ENCODE measurements around the gene PUSL1. TPM values are rescaled to one million over a fixed set of nuclear protein-coding genes. Genes with fewer than 3 reads are reported as not detected.

Gene PUSL1, protein sequence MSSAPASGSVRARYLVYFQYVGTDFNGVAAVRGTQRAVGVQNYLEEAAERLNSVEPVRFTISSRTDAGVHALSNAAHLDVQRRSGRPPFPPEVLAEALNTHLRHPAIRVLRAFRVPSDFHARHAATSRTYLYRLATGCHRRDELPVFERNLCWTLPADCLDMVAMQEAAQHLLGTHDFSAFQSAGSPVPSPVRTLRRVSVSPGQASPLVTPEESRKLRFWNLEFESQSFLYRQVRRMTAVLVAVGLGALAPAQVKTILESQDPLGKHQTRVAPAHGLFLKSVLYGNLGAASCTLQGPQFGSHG
- 15.1 TPM for total RNA-seq

DNA sequence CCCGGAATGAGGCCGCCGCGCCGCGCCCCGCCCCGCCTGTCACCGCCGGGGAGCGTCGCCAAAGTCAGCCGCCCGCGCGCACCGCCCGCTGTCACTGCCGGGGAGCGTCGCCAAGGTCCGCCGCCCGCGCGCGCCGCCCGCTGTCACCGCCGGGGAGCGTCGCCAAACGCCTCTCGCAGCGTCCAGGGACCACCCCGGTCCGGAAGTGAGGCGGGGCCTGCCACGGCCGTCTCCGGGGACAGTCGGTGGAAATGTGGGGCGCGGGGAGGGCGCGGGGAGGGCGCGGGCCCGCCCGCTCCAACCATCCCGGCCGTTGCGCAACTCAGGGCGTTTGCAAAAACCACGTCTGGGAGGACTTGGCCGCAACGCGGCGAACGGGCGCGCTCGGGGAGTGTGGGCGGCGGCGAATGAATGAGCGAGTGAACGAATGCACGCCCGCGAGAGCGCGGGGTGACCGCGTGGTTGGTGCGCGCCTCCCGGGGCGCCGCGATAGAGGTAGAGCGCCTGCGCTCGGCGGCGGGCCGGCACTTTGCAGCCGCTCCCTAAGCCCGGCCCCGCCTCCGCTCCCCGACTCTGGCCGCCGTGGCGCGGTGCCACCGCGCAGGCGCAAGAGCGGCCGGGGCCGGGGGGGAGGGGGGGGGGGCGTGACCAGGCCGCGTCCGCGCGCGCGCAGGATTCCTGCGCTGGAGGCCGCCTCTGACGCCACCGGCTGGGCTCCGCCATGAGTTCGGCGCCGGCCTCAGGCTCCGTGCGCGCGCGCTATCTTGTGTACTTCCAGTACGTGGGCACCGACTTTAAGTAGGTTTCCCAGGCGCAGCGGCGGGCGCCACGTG is at the start of gene PUSL1, which contains the start of gene ACAP3:
PUSL1 (plus strand) TSS at position 675 of the 833 bp plus-strand sequence; CDS start at position 722, 47 bp downstream.
ACAP3 (minus strand) TSS at position 8 of the 833 bp plus-strand sequence. CDS start 115 bp downstream, outside the sequence.
- DNase-seq: peak; percentile 96

GRCh38 chr1:1259119-1259488 is 49.3 kb upstream of the PUSL1 start:
- DNase-seq: no peak

GRCh38 chr1:1259540-1259939 is 48.9 kb upstream of the PUSL1 start:
- no peak for DNase-seq

- DNase-seq: no peak
Observed at GRCh38 chr1:1259951-1260600, 48.3 kb upstream of the PUSL1 start.

DNA sequence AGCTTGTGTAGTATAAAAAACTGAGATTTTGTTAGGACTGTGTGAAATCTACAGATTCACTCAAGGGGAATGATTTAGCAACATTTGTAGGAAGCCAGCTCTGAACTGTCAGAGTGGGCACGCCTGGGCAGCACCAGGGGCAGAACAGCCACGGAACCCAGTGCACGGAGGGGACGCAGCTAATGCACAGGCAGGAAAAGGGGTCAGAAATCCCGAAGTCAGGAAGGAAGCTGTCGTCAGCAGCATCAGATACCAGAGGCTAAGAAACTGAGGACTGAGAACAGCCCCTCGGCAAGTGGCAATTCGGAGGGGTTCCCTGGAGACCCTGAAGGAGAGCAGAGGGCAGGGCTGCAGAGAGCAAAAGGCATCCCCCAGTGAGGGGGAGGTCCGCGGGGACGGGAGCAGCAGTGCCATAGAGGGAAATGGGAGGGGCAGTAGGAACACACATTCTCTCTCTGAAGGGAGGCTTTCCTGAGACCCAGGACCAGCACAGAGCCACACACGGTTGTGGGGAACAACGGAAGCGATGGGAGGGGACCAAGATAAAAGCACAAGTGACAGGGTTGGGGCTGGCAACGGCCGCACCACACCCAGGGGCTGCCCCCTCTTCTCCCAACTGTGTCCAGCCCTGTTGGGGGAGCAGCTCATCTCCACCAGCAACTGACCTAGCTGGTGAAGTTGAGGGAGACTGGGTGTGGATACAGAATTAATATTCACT is 47.4 kb upstream of the PUSL1 start:
- DNase-seq: no peak

DNA sequence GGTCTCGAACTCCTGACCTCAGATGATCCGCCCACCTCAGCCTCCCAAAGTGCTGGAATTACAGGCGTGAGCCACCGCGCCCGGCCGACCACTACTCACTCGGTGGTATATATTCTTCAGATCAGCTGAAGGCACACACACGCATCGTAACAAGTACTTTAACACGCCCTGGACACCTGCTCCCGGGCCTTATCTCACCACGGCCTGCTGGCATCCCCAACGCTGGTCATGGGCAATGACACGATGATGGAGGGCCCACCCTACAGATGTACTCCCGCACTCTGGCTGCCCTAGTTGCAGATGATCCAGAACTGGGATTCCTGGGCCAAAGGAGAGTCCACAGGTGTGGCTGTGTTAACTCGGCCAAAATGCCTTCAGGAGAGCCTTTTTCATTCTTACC is 46.3 kb upstream of the PUSL1 start:
- DNase-seq: no peak

GRCh38 chr1:1262758-1263157 is 45.6 kb upstream of the PUSL1 start:
- no peak for DNase-seq

- no peak for DNase-seq
Observed at GRCh38 chr1:1264026-1264425, 44.4 kb upstream of the PUSL1 start.

- no peak for DNase-seq
Observed at GRCh38 chr1:1264868-1265272, 43.5 kb upstream of the PUSL1 start.

- DNase-seq: no peak
Observed at GRCh38 chr1:1267488-1268283, 40.7 kb upstream of the PUSL1 start.

DNA sequence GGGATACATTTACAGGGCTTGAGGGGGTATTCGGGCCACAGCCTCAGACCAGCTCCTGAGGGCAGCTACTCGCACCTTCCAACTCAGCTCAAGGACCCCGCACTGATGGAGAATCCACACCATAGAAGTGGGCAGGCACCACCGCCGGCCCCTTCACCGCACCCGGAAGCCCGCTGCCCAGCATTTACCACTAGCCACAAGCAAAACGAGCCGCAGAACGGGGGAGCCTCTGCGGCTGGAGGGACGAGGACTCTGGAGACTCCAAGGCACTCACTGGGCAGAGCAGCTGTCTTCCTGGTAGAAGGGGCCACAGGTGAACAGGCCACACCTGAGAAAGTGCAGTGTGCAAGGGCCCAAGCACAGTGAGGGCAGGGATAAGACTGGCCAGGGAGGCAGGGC is 40.1 kb upstream of the PUSL1 start:
- no peak for DNase-seq

- DNase-seq: no peak
Observed at GRCh38 chr1:1270813-1271212, 37.6 kb upstream of the PUSL1 start.

DNA sequence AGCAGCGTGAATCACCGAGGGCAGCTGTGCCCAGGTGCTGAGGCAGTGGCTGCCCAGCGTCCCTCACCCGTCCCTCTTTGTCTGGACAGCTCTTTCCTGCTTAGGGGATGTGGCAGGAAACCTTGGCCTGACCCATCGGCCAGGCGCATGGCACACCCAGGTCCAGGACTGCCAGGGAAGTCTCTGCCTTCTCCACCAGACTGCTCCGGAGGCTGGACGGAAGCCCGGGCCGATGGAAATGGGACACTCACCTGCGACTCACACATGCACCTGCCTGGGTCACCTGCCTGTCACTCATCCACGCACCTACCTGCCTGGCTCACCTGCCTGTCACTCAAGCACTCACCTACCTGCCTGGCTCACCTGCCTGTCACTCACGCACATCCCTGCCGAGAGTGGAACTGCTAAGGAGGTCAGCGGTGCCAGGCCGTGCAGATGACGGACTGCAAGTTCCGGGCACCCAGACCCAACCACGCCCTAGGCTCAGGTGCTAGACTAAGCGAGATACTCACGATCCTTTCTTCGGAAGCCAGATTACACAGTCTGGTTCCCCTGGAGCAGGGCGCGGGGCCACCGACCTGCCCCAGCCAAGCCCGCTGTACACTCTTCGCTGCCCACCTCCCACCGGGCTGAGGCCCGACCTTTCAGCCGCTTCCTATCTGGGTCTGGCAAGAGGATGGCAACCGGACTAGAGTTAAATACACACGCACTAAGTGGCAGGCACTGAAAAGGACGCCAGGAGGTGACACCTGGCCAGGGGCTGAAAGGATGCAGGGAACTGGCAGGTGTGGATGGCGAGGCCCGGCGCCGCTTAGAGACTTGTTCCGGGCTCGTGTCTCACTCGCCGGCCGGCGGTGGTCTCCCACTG is 35.8 kb upstream of the PUSL1 start:
- no peak for DNase-seq

GRCh38 chr1:1273209-1273511 is 35.2 kb upstream of the PUSL1 start:
- no peak for DNase-seq

DNA sequence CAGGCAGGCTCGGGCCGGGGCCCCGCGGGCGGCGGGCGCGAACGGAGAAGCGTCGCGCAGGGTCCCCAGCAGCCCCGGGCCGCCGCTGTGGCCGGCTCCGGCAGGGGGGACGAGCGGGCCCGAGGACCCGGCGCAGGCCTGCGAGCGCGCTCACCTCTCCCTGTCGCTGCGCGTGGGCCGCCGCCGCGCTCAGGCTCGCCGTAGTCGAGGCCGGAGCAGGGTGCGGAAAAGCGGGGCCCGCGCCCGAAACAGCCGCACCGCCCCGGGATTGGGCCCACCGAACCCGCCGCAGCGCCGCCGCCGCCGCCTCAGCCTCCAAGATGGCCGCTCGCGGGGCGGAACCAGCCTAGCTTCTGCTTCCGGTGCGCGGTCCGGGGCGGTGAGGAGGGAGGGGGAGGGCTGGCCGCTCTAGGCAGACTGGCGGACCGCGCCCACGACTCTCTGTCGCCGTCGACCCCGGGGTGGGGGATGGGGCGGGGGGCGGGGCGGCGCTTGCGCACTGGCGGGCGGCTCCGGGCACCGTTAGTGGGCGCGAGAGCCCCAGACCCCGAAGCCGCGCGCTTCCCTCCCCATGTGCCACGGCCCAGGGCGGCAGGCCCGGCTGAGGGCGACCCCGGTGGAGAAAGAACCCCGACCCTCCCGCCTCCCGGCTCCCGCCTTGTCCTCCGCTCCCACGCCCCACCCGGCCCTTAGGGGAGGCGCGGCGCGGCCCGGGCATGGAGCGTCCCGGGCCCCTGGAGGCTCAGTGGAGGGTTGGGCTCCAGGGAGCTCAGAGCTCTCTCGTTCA is 34.7 kb upstream of the PUSL1 start, which contains the start of gene UBE2J2:
UBE2J2 (minus strand) TSS at position 343 of the 787 bp plus-strand sequence. CDS start 5,862 bp downstream, outside the sequence.
- DNase-seq: peak; percentile 97

GRCh38 chr1:1274299-1274930 is 34.0 kb upstream of the PUSL1 start:
- DNase-seq: no peak

GRCh38 chr1:1274931-1275431 is 33.4 kb upstream of the PUSL1 start:
- DNase-seq: no peak

GRCh38 chr1:1275836-1276235 is 32.6 kb upstream of the PUSL1 start:
- no peak for DNase-seq

DNA sequence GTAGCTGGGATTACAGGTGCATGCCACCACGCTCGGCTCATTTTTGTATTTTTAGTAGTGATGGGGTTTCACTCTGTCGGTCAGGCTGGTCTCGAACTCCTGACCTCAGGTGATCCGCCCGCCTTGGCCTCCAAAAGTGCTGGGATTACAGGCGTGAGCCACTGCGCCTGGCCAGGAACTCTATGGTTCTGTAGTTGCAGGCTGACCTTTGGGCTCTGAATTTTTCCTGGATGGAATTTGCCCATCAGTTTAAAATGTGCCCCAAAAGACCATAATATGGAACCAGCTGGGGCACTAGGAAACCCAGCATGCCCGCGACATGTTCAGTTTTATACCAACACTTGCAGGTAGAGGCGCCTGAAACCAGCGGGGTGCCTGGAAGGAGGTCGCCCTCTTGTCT is 29.8 kb upstream of the PUSL1 start:
- no peak for DNase-seq

Measured in tongue (tissue), 2 donors.